HG02798 (cell line): ENCODE measurements around the gene FAM241B.

Source experiments
- ATAC-seq: cut with Tn5 transposase; IDR thresholded peaks from one replicate; pipeline ENCODE4 v1.9.1; 2021; ENCODE audit warnings: mild to moderate bottlenecking; ENCODE audit not compliant: unreplicated experiment, poor library complexity

FAM241B gene

DNA sequence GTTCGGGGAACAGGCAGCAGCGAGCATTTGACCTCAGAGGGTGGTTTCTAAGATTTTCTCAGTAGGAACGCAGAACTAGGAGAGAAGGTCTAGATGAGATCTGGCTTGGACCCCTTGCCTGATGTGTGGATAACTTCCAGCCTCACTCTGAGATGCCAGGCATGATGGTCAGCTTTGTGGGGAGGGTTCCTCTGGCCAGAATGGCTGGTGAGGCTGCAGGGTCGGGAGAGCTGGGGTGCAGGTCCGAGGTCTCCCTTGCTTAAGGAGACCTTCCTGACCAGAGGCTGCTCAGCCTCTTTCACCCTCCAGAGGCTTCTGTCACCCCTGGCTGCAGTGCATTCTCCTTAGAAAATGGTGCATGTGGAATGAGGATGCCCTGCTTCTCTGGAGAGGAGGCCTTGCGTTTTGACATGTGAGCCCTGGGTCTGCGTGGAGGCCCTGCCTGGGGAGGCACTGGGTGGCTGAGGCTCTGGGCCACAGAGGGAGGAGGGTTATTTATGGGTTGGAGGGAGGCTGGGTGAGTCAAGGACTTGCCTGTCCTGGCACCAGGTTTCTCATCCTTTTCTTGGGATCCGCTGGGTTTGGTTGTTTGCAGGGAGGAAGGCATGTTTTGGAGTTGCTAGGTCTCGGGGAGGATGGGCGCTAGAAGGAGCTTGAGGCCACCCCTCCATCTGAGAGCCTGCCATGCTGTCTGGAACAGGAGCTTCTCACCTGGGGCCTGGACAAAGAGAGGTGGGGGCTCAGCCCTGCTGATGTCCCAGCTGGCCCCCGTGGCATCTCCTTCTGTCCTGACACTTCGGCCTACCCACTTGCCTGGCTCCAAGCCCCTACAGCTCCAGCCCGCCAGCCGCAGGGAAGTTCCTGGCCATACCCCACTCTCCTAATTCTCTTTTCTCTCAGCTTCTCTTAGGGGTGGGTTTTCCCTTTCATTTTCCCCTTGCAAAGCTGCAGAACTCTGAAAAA is 3.9 kb downstream of the FAM241B start:
- no peak for ATAC-seq

DNA sequence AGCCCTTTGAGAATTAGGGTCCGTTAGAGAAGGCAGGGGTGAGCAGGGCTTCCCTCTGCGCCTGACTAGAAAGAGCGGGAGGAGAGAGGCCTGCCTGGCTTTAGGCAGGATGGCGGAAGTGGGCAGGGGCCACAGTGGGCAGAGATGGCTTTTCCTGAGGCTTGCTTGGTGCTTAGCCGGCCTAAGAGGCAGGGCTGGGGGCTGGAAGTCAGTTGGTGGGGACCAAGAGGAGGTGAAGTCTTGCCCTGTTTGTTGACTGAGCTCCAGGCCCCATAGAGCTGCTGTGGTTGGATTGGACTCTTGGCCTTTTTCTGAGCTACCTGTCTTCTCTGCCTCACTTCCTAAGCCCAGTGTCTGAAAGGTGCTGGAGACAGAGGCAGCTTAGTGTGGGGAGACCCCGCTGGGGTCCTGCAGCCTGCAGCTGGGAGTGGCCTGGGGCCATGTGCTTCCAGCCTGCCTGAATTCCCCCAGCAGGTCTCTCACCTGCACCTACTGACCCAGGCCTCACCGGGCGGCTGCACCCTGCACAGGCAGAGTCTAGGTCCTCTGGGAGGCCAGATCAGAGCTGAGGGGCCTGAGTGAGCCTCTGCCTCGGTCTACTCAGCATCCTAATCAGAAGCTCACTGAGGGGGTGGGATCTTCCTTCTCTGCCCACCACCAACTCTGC is 4.8 kb downstream of the FAM241B start:
- ATAC-seq, result no peak

DNA sequence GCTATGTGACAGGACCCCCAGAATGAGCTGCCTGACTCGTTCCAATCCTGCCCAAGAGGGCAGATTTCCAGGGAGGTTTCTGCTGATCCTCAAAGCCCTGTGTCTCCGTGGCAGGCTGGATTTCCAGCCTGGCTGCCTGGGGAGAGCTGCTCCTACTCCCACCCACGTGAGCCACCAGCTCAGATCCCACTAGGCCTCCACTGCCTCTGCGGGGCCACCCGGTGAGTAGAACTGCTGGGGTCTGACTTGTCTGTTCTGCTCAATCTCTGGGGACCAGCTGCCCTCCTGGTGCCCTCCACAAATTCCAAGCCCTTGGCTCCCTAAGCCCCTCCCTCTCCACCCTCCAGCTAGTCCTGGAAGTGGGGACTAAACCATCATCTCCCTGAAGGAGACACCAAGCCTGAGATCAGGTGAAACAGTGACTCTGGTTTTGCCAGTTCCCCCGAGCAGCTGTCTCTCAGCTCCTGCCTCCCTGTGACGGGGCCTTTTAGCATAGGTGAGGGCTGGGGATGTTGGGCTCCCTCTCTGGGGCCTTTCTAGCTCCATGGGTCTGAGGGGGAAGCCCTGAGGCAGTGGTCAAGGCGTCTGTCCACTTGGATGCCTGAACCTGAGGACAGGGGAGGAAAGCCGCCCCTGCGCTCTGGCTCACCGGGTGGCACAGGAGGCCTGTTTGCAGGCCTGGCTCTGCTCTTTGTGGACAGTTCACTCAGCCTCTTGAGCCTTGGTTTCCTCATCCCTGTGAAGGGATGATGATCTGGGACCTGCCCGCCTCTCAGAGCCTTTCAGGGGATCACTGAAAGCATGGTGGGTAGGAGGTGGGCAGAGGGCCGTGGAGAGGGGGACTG is 5.6 kb downstream of the FAM241B start:
- ATAC-seq, result no peak

DNA sequence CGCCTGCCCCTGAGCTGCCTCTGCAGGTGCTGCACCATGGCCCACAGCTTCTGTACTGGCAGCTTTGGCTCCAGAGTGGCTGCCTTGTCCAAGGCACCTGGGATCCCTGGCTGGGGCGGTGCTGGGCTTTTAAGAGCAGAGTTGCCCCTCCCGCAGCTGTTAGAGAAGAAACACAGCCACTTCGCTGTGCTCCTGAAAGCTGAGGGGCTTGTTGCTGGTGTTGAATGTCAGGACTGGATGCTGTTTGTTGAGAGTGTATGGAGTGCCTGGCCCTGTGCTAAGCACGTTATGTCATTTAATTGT is 6.2 kb downstream of the FAM241B start:
- ATAC-seq, result no peak

DNA sequence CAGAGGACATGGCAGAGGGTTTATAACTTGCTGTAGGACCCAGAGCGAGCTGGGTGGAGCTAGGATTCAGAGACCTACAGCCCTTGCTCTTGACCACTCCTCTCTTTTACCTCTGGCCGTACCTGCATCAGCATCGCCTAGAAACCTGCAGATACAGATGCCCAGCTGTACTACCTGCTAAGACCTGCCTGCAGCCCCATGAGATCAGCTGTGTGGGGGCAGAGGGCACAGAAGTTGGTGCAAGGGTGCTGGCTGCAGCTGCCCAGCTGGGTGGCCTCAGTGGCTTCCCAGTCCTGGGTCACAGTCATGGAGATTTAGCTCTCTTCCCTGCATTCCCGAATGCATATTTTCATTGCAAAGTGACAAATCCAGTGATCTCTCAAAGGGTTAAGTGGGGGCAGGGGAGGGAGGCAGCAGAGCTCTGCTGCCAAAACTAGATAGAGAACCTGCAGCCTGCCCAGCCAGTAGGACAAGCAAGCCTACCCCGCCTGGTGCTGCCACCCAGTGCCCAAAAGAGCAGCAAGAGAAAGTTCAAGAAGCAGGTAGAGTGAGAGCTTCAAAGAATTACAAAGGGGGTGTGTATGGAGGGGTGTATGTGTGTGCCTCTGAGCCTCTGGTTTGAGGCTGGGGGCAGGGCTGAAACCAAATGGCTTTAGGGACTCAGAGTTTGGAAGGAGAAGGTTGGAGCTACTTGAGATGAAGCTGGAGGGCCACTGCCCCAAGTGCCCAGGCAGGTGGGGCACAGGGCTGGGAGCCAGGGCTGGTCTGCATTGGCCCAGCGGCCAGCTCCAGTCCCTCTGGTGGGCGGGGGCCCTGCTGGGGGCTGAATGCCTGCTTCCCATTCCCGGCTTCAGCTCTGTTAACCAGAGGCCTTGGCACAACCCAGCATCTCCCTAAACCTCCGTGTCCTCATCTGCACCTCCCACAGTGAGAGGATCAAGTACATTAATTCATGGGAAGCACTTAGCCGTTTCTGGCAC is 6.9 kb downstream of the FAM241B start:
- ATAC-seq, result no peak

DNA sequence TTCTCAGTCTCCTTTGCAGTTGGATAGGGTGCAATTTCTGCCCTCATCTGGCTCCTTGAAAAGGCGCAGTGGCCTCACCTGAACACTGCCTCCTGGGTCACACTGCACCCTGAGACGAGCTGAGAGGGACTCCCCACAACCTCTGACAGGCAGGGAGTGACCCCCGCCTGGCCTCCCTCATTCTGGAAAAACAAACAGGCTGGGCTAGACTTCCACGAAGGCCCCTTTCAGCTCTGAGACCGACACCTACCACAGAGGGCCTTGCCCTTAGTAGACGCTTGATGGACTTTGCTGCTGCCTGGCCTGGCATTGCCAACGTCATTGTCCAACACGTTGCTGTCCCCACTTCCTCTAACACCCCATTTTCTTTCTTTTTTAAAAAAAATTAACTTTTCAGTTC is 8.6 kb downstream of the FAM241B start:
- no peak for ATAC-seq

DNA sequence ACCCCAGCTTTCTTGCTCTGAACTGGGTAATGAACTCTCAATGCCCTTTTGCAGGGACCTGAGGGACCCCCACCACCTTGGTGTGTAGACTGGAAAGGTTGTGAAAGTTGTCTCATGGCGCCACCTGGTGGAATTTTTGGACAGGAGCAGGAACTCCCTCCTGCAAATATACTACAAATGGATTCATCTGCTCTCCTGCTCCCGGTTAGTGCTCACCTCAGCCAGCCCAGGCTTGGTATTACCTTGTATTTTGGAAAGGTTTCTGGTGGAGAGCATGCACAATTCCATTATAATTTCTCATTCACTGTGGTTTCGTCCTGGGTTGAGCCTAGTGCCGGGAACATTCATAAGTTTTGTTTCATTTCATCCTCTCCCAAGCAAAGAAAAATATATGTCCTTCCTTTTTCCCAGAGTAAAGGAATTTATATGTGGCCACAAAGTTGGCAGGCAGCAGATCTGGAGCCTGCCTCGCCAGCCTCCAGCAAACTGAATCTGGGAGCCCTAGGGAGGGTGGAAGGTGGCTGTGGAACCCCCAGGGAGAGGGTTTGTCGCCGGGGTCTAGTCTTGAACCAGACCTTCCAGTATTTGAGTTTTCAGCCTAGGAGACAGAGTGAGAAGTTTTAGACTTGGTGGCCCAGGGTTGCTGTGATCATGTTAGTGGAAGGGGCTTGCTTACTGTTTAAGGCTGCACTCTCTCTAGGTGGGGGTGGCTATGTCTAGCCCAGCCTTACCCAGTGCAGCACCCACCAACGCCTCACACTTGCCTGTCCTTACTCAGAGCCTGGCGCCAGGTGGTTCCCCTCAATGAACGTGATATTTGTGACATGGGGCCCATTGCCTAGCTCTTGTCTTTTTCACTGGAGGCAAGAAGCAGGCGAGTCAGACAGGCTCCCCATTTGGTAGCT is 9.5 kb downstream of the FAM241B start:
- ATAC-seq, result no peak

DNA sequence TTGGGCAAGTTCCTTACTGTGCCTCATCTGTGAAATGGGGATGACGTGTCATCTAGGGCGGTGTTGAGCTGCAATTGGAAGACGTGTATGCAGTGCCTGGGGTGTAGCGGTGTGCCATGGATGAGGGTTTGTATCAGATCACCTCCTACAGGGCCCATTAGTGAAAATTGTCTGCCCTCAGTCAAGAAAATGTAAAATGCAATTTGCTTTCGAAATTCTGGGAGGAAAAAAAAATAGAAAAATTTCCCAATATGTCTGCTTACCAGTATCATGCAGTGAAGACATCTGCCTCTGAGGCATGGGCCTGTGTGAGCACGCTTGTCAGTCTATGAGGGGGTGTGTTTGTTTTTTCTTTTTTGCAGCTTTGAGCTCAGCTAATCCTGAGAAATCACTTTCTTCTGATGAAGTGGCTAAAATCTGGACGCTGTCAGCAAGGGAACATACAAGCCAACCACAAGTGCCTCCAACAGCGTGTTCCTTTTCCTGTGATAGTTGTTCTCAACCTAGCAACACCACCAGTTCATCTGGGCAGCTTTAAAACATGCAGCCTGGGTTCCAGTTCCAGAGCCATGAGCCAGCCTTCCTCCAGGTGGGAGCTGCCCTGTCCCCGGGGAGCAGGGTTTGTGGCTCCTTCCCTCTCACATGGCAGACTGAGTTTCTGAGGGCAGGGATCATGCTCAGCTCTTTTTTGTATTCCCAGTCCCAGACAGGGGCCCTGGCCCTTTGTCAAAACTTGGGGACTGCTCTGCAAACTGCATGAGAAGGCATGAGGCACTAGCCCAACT is 10.3 kb downstream of the FAM241B start:
- ATAC-seq, result no peak

DNA sequence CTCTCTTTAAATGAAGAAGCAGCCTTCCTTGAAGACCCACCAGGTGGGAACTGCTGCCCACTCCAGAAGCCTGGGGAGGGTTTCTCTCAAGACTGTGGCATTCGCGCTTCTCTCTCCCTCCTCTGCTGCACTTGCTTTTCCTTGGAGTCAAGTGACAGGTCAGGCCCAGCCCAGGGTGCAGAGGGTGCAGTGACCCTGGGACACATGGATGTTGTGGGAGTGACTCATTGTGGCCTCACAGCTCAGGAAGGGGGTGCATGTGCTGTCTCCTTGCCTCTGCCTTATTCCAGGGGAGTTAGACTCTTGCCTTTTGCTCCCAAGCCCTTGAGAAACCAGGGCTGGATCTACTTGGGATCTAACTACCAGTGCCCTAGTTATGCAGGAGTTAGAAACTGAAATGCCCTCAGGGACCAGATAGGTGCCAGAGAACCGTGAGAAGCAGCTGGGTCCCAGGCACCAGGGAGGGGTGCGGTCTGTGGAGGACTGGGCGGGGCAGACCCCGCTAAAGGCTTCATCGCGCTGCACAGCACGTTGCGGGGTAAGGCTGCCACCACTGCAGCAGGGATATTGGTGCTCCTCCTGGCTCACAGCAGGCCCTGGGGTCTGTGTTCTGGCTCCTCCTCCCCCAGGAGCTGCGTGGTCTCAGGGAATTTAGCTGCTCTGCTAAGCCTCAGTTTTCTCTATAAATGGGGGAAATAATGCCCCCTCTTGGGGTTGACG is 11.4 kb downstream of the FAM241B start:
- ATAC-seq, result no peak

DNA sequence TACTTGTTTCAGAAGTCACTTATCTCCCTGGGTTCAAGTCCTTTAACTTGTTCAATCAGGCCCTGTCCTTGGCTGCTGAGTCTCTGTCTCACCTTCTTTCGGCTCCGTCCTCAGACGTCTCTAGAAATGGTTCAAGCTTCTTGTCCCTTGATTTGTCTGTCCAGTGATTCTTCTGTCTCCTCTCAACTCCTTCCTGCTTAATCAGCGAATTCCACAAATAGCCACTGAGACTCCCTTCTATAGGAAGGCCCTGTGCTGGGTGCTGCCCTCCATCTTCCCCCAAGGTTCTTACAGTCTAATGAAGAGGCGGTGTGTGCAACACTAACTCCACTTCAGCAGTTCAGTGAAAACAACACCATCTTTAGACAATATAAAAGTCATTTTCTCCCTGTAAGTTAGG is 12.7 kb downstream of the FAM241B start:
- ATAC-seq, result no peak

DNA sequence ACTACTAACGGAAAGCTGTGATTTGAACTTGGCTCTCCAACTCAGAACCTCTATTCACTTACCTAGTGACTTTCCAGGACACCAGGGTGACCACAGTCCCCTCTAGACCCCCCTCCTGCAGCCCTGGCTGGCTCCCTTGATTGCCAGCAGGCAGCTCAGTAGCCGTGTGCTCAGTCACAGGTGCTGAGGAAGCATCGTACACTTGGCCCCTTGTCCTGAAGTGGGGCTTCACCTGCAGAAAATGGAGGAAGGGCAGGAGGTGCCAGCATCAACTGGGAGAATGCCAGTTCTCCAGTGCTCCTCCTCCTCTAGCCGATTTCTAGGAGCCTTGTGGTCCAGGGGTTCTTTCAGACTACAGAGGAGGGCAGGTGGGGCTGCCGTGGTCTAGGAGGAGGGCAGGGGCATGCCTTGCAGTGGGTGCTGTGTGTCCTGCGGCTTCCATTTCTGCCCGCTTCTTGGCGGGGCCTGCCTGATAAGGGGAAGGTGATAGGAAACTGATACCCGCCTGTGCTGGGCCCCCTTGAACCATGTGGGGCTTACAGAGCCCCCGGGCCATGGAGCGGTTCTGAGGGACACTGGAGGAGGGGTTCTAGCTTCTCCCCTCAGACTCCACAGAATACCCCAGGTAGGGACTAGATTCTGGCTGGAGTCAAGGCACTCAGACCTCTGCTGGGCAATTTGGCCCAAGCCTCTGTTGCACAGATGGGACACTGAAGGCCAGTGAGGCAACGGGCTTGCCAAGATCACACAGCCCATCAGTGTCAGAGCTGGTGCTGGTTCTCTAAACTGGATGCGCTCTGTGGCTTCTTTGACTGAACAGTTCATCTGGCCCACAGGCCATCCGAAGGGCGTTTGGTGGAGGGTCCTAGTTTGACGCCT is 14.0 kb downstream of the FAM241B start:
- ATAC-seq, result no peak

DNA sequence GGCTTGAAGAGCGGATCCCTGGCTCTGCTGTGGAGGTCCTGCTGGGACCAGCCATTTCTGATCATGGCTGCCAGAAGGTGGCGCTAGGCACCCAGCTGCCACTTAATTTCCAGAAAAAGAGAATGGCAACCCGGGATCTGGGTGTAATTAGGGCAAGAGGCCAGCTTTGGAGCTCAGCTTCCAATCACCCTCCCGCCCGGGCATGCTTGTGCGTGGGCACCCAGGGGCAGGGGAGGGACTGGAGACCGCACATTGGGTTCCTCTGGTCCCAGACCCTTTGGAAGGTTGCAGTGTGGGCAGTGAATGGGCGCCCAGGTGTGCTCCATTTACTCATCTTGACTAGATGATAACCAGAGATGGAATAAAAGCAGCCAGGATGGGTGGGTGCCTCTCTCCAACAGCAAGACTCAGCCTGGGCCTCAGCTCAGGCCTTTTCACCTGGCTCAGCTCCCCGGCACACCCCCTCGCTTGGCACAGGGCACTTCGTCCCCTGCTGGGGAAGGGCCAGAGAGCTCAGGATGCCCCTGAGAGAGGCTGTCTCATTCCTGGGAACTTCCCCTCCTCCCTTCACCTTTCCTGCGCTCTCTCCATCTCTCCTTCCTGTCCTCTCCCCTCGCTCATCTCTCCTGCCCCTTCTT is 14.7 kb downstream of the FAM241B start:
- no peak for ATAC-seq

DNA sequence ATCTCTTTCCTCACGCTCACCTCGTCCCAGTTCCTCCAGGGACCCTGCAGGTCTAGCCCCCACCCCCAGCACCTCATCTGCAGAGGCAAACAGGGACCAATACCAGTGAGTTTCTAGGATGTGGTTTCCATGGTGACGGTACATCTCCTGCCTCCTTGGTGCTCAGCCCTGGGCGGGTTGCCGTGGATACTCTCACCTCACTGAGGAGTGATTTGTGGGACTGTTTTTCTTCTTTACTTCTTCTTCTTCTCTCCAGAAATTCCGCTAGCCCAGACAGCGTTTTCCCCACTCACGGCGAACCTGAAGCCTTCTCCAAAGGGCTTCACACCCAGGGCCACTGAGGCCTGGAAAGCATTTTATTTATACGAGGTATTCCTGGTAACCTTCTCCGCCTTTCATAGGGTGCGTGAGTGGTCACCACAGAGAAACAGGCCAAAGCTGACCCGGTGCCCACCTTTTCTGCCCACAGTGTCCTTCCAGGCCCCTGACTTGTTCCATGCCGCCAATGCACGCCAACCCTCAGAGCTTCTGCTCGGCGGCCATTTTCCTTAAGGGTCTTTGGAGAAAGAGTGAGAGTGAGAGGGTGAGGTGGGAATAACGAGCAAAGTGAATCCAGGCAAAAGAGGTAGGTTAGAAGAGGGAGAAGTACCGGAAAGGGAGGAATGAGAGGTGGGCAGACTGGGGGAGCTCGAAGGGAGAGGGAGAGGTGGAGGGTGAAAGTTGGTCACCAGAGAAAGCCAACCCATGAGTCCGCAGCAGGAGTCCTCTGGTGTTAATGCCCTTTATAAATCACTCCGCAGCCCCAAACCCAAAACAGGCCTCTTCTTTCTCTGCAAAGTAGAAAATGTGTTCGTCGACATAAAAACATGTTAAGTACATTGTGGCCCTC is 15.5 kb downstream of the FAM241B start:
- ATAC-seq, result no peak

DNA sequence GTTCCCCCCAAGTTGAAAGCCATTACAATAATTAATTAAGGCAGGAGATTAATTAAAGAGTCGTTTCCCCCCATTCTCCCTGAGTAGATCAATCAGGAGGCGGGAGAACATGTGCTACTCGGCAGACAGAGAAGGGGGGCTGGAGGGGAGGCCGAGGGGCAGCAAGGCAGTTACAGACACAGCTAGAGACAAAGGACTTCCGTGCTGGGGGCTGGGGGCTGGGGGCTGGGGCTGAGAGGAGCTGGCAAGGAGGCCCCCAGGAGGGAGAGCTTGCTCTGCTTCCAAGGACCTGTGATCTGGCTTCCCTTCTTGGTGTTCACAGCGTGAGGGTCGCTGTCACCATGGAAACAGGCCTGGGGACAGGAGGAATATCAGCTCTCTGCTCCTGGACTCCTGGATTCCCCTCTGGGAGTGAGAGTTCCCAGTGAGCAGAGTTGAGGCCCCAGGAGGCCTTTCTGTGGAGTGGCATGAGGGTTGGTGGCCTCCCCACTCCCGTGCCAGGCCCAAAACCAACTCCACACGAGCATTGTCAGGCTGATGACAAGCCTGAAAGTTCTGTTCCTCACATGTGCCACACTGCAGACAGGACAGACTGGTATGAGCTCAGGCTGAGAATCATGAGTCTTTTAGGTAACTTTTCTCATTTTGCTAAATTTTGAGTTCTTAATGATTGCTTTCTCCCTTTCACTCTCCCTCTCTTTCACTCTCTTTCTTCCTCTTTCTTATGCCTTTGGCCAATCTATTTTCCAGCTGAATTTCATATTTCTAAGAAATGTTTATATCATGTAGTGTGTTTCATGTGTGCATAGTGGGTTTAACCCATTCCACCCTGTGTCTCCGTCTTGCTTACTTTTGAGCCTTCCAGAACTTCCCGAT is 16.4 kb downstream of the FAM241B start:
- ATAC-seq, result no peak
